HepG2 (cell line): ENCODE data around the gene PIGZ. TPM values are rescaled to one million over a fixed set of nuclear protein-coding genes. Genes with fewer than 3 reads are reported as not detected.
A peak's percentile ranks its signal among the peaks of the same experiment; 100 is the strongest.

ENCODE experiments used
- ATM ChIP-seq: fragments of 450-650 bp; IDR thresholded peaks from 2 replicates; pipeline ENCODE4 v1.7.1; 2017; ENCODE audit warnings: mild to moderate bottlenecking, borderline replicate concordance
- CBFB ChIP-seq: sonication (generic); formaldehyde crosslinking; IDR thresholded peaks from 2 replicates; pipeline ENCODE4 v1.4.0; 2020; ENCODE audit warnings: missing genetic modification reagents
- CENPT ChIP-seq: sonication (generic); formaldehyde crosslinking; IDR thresholded peaks from 2 replicates; pipeline ENCODE4 v1.8.0; 2022; ENCODE audit warnings: low read depth, mild to moderate bottlenecking, moderate library complexity, missing genetic modification reagents
- DR1 ChIP-seq: sonication (generic); formaldehyde crosslinking; IDR thresholded peaks from 2 replicates; pipeline ENCODE4 v1.8.0; 2021; ENCODE audit warnings: mild to moderate bottlenecking, missing genetic modification reagents, inconsistent platforms
- HNF4G ChIP-seq, 2 experiments: sonication (generic) in 1 of 2; formaldehyde crosslinking in 1 of 2; IDR thresholded peaks; 2 replicates each; pipeline versions ENCODE4 v1.4.0 to v1.6.1; 2011 to 2020; ENCODE audit warnings: borderline replicate concordance in 2 of 2, low read depth in 2 of 2, mild to moderate bottlenecking in 2 of 2, low read length in 1 of 2, missing genetic modification reagents in 1 of 2, moderate library complexity in 1 of 2
- KDM5B ChIP-seq: sonication (generic); formaldehyde crosslinking; IDR thresholded peaks from 2 replicates; pipeline ENCODE4 v1.4.0; 2020; ENCODE audit warnings: missing genetic modification reagents, mild to moderate bottlenecking, borderline replicate concordance
- NR1H2 ChIP-seq: sonication (generic); formaldehyde crosslinking; IDR thresholded peaks from 2 replicates; pipeline ENCODE4 v1.8.1; 2022; ENCODE audit warnings: low read depth, missing genetic modification reagents, borderline replicate concordance
- PAX8 ChIP-seq: sonication (generic); formaldehyde crosslinking; IDR thresholded peaks from 2 replicates; pipeline ENCODE4 v1.8.0; 2022; ENCODE audit warnings: mild to moderate bottlenecking, missing genetic modification reagents, borderline replicate concordance
- SPEN ChIP-seq: sonication (generic); formaldehyde crosslinking; IDR thresholded peaks from 2 replicates; pipeline ENCODE4 v1.5.1; 2020; ENCODE audit warnings: low read depth, mild to moderate bottlenecking, missing genetic modification reagents
- ZFYVE20 ChIP-seq: sonication (generic); formaldehyde crosslinking; IDR thresholded peaks from 2 replicates; pipeline ENCODE4 v1.8.0; 2023; ENCODE audit warnings: low read depth, mild to moderate bottlenecking, moderate library complexity, missing genetic modification reagents, borderline replicate concordance
- ZNF333 ChIP-seq: sonication (generic); formaldehyde crosslinking; IDR thresholded peaks from 2 replicates; pipeline ENCODE4 v1.4.0; 2020; ENCODE audit warnings: mild to moderate bottlenecking, missing genetic modification reagents, borderline replicate concordance
- ZNF460 ChIP-seq: sonication (generic); formaldehyde crosslinking; IDR thresholded peaks from 2 replicates; pipeline ENCODE4 v1.5.1; 2020; ENCODE audit warnings: missing genetic modification reagents, mild to moderate bottlenecking, borderline replicate concordance
- polyA plus RNA-seq, 8 experiments: library from polyadenylated mRNA; depleted of rRNA in 3 of 8; stranded (reverse) in 7 of 8; unstranded in 1 of 8; fragments of >200 nt; fragmentation: Illumina TruSeq in 4 of 8; extraction: Trizol in 4 of 8; gene quantifications; 2 replicates each; pipeline versions ENCODE4 v1.2.1 to v1.2.3, GENCODE V29; 2011 to 2016; ENCODE audit warnings: low read depth in 4 of 8, missing spikeins in 1 of 8, mixed read lengths in 1 of 8; ENCODE audit not compliant: insufficient read depth in 1 of 8
- total RNA-seq, 5 experiments: library from RNA; depleted of rRNA; stranded (reverse); fragments of >200 nt; fragmentation: Illumina TruSeq; extraction: Trizol; gene quantifications; 2 replicates each; pipeline ENCODE4 v1.2.3, GENCODE V29; 2016; ENCODE audit warnings: low read depth in 1 of 5
- TF ChIP-seq, protein P1 (sequence below): sonication (generic); formaldehyde crosslinking; IDR thresholded peaks from 2 replicates; pipeline ENCODE4 v1.8.1; 2022; ENCODE audit warnings: low read depth, mild to moderate bottlenecking, missing genetic modification reagents
- TF ChIP-seq, protein P2 (sequence below): sonication (generic); formaldehyde crosslinking; IDR thresholded peaks from 2 replicates; pipeline ENCODE4 v1.5.0; 2020; ENCODE audit warnings: mild to moderate bottlenecking, missing genetic modification reagents
- TF ChIP-seq, protein P3 (sequence below): sonication (generic); formaldehyde crosslinking; IDR thresholded peaks from 2 replicates; pipeline ENCODE4 v1.4.0; 2020; ENCODE audit warnings: missing genetic modification reagents
- TF ChIP-seq, protein P4 (sequence below): sonication (generic); formaldehyde crosslinking; IDR thresholded peaks from 2 replicates; pipeline ENCODE4 v1.4.0; 2020; ENCODE audit warnings: mild to moderate bottlenecking, missing genetic modification reagents
- TF ChIP-seq, protein P5 (sequence below): sonication (generic); formaldehyde crosslinking; IDR thresholded peaks from 2 replicates; pipeline ENCODE4 v1.5.0; 2020; ENCODE audit warnings: missing genetic modification reagents

PIGZ gene
- total and polyA plus RNA-seq, 2 of the 13 experiments (the other 11 are each of a cell fraction or from before 2014, with no cell fraction given): 4.7 to 60.5 TPM

DNA sequence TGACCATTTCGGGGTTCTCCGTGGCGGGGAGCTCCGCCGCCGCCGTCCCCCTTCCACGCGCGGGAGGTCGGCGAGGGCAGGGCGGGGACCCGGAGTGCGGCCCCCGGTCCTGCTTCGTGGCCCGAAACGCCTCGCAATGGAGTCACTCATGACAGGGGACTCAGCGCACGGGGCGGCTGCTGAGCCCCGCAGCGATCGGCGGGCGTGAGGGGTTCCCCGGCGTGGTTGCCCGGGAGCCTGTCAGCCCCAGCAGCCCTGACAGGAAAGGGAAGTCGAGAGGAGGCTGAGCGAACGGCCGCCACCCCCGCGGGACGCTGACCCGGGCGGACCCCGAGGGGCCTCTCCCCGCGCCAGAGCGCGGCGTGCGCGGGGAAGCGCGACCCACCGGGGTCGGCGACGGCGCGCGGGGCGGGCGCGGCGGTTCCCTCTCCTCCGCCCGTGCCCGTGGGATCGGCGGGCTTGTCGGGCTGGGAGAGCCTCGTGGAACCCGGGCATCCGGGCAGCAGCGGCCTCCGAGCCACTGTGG is 564 bp upstream of the PIGZ start (continued):
- TF ChIP-seq, protein P1, sequence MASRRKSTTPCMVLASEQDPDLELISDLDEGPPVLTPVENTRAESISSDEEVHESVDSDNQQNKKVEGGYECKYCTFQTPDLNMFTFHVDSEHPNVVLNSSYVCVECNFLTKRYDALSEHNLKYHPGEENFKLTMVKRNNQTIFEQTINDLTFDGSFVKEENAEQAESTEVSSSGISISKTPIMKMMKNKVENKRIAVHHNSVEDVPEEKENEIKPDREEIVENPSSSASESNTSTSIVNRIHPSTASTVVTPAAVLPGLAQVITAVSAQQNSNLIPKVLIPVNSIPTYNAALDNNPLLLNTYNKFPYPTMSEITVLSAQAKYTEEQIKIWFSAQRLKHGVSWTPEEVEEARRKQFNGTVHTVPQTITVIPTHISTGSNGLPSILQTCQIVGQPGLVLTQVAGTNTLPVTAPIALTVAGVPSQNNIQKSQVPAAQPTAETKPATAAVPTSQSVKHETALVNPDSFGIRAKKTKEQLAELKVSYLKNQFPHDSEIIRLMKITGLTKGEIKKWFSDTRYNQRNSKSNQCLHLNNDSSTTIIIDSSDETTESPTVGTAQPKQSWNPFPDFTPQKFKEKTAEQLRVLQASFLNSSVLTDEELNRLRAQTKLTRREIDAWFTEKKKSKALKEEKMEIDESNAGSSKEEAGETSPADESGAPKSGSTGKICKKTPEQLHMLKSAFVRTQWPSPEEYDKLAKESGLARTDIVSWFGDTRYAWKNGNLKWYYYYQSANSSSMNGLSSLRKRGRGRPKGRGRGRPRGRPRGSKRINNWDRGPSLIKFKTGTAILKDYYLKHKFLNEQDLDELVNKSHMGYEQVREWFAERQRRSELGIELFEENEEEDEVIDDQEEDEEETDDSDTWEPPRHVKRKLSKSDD: no peak
- TF ChIP-seq, protein P2, sequence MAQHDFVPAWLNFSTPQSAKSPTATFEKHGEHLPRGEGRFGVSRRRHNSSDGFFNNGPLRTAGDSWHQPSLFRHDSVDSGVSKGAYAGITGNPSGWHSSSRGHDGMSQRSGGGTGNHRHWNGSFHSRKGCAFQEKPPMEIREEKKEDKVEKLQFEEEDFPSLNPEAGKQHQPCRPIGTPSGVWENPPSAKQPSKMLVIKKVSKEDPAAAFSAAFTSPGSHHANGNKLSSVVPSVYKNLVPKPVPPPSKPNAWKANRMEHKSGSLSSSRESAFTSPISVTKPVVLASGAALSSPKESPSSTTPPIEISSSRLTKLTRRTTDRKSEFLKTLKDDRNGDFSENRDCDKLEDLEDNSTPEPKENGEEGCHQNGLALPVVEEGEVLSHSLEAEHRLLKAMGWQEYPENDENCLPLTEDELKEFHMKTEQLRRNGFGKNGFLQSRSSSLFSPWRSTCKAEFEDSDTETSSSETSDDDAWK (CRISPR knock-in tag): no peak
- TF ChIP-seq, protein P3, sequence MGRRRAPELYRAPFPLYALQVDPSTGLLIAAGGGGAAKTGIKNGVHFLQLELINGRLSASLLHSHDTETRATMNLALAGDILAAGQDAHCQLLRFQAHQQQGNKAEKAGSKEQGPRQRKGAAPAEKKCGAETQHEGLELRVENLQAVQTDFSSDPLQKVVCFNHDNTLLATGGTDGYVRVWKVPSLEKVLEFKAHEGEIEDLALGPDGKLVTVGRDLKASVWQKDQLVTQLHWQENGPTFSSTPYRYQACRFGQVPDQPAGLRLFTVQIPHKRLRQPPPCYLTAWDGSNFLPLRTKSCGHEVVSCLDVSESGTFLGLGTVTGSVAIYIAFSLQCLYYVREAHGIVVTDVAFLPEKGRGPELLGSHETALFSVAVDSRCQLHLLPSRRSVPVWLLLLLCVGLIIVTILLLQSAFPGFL (CRISPR knock-in tag): no peak
- TF ChIP-seq ZNF333 (CRISPR knock-in tag): 0 out of 2 replicates have a peak, but pooled peaks have one; percentile 49
- TF ChIP-seq SPEN (CRISPR knock-in tag): no peak
- peak; percentile 3 for TF ChIP-seq KDM5B (CRISPR knock-in tag)
- TF ChIP-seq, protein P4, sequence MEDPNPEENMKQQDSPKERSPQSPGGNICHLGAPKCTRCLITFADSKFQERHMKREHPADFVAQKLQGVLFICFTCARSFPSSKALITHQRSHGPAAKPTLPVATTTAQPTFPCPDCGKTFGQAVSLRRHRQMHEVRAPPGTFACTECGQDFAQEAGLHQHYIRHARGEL (CRISPR knock-in tag): peak; percentile 66; the same call in 1 of the 2 replicates
- no peak for TF ChIP-seq NR1H2 (CRISPR knock-in tag)
- TF ChIP-seq HNF4G (IDR thresholded peaks at IDR 0.05; ENCODE audit: borderline replicate concordance, low read depth, low read length): no peak
- TF ChIP-seq HNF4G (CRISPR knock-in tag; IDR thresholded peaks at IDR 0.05; ENCODE audit: borderline replicate concordance, low read depth): no peak
- no peak for TF ChIP-seq ATM
- 0 out of 2 replicates have a peak, but pooled peaks have one; percentile 22 for TF ChIP-seq DR1 (CRISPR knock-in tag)
- no peak for TF ChIP-seq ZNF460
- no peak for TF ChIP-seq CBFB (CRISPR knock-in tag)
- TF ChIP-seq PAX8 (CRISPR knock-in tag): no peak
- TF ChIP-seq ZFYVE20 (CRISPR knock-in tag): 0 out of 2 replicates have a peak, but pooled peaks have one; percentile 31
- TF ChIP-seq CENPT (CRISPR knock-in tag): no peak
- TF ChIP-seq, protein P5, sequence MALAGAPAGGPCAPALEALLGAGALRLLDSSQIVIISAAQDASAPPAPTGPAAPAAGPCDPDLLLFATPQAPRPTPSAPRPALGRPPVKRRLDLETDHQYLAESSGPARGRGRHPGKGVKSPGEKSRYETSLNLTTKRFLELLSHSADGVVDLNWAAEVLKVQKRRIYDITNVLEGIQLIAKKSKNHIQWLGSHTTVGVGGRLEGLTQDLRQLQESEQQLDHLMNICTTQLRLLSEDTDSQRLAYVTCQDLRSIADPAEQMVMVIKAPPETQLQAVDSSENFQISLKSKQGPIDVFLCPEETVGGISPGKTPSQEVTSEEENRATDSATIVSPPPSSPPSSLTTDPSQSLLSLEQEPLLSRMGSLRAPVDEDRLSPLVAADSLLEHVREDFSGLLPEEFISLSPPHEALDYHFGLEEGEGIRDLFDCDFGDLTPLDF (CRISPR knock-in tag): no peak
